NCI-H2196 (cell line): ENCODE data around the gene PHYHD1.
"Not testable (repeated sequence)": the region's sequence is repeated elsewhere in the genome, so short reads cannot be mapped to it uniquely, and the experiment has no call there.

ENCODE experiments used
- DNase-seq: peaks from one replicate; lab custom pipeline; 2025; ENCODE audit not compliant: unreplicated experiment; lab: John Stamatoyannopoulos, UW

Gene PHYHD1

DNA sequence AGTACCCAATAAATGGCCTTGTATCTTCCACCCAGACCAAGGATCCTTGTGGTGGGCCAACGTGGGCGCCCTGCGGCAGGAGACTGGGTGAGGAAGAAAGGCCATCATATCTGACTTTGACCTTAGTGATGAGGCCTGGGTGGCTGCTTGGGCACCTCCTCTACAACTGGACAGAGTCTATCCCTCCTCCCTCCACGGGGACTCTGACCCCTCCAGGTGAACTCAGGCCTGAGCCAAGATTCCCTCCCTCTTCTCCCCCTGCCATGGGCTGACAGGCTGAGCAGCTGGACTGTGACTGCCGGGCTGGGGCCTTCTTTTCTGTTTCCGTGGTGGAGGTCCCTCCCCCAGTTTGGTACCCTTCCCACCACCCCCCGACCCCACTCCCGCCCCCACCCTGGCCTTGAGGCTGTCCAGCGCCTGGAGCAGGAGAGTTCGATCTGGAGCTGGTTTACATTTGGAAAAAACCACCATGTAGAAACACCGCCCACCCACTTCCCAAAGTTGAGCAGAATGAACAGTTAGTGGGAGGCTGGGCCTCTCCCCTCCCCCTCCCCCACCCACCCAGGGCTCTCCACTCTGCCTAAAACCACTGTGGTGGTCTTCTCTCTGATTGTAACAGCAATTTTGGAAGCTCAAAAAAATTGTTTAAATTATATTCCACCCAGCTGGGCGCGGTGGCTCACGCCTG is 1.2 kb upstream of the PHYHD1 start:
- no peak for DNase-seq

GRCh38 chr9:128921881-128922763 is 1.3 kb downstream of the PHYHD1 start:
- no peak for DNase-seq

DNA sequence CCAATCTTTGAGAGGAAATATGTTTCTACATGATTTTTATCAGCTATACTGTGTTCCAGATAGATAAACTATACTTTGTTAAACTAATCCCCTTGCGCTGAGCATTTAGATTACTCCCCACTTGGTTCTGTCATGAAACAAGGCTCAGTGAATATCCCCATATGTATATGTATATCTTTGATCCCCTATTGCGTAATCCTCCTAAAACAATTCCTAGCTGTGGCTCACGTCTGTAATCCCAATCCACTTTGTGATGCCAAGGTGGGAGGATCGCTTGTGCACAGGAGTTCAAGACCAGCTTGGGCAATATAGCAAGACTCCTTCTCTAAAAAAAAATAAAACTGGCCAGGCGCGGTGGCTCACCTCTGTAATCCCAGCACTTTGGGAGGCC is 2.7 kb downstream of the PHYHD1 start:
- DNase-seq: no peak

DNA sequence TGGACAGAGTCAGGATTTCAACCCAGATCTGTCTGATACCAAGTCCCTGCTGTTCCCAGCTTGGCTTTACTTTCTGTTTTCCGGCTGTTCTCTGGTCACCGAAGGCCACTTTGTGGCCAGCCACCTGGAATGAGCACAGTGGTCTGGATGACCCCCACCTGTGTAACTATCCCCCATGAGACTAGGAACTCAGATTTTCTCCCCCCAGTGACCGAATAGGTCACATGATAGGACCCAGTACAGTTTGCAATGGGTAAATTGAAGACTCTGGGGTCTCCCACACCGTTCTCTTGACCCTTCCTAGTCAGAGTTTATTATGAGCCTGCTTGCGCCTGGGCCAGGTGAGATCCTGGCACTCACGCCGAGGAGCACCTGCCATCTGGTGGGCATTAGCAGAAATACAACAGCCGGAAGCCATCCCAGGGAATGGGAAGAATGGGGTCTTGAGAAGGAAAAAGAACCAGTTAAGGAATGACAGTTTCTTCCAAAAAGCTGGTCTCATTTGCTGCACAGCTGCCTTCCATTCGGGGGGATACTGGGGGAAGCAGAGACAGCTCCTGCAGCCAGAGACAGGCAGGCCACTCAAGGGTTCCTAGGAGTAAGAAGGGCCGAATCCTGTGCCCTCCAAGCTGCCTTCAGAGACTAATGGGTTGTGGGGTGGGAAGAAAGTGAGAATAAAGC is 7.1 kb downstream of the PHYHD1 start:
- peak; percentile 68 for DNase-seq

- DNase-seq: no peak
Observed at GRCh38 chr9:128928624-128929023, 7.8 kb downstream of the PHYHD1 start.

DNA sequence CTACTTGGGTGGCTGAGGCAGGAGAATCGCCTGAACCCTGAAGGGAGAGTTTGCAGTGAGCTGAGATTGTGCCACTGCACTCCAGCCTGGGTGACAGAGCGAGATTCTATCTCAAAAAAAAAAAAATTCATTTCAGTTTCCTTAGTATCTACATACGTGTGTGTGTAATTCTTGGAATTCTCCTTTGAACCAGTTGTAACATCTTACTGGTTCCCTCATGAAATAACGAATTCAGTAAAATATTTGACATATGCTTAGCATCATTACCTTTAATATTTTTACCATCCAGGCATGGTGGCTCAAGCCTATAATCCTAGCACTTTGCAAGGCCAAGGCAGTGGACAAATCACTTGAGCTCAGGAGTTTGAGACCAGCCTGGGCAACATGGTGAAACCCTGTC is 8.8 kb downstream of the PHYHD1 start:
- no peak for DNase-seq

DNA sequence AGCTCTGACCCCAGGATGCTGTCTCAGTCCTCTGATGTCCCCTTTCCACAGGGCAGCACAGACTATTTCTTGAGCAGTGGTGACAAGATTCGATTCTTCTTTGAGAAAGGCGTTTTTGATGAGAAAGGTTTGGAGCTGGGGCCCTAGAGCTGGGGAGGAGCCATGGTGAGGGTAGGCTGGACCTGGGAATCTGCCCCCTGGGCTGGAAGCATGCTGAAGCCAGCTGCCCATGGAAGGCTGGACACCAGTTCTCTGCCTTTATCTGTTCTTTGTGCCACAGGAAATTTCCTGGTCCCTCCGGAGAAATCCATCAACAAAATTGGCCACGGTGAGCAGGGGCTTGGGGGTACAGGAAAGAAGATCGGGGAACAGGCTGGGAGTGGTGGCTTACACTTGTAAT is 12.9 kb downstream of the PHYHD1 start:
- no peak for DNase-seq

- DNase-seq: no peak
Observed at GRCh38 chr9:128936171-128936865, 15.5 kb downstream of the PHYHD1 start.

- no peak for DNase-seq
Observed at GRCh38 chr9:128937310-128938165, 16.8 kb downstream of the PHYHD1 start.

DNA sequence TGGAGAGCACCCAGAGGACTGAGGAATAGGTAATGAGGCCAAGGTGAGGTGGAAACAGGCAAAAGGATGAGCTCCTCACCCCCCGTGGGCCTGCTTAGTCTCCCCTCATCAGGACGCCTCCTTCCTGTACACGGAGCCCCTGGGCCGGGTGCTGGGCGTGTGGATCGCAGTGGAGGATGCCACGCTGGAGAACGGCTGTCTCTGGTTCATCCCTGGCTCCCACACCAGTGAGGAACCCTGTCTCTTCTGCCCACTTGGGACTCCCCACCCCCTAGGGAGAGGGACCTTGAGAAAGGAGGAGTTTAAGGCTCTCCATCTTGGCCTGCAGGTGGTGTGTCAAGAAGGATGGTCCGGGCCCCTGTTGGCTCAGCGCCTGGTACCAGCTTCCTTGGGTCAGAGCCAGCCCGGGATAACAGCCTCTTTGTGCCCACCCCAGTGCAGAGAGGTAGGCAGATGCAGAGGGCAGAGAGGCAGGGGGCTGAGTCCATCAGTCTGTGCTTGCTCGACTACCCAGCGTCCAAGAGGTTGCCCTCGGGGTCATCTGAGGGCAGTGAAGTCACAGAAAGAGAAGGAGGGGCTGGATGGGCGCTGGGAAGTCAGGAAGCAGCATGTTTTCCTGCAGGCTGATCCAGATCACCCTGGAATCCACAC is 19.6 kb downstream of the PHYHD1 start:
- no peak for DNase-seq

GRCh38 chr9:128940946-128941755 is 20.4 kb downstream of the PHYHD1 start:
- DNase-seq: no peak

DNA sequence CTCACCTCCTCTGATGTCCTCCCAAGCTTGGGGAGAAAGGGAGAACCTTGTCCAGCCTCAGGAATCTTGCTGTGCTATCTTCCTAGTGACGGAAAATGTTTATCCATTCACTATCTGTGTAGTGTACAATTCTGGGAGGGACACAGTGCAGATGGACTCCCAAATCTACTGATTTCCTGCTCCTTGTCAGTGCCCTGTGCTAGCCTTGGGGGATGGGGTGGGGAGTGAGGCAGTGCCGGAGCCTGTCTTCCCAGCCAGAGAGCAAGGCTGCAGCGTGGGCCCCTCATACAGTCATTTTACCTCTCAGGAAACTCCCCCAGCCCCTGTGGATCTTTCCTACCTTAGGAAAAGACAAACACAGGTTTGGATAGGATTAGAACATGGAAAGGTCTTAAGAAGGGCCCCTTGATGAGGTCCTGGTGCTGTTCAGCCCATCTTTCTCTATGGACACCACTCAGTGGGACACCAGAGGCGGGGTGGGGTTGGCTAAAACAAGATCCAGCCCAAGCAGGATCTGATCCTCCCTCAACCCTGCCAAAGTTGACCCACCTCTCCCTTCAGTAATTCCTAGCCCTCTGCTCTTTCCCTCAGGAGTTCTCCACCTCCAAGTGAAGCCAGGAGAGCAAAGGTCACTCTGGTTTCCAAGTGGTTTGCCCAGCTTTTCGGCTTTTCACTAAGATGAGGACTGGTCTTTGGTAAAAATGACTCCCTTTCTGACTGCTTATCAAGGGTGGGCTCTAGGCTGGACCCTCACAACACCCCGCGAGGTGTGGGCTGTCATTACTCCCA is 23.2 kb downstream of the PHYHD1 start:
- DNase-seq: no peak

GRCh38 chr9:128944966-128945365 is 24.2 kb downstream of the PHYHD1 start:
- not testable (repeated sequence) for DNase-seq

- no peak for DNase-seq
Observed at GRCh38 chr9:128945798-128946501, 25.2 kb downstream of the PHYHD1 start.

DNA sequence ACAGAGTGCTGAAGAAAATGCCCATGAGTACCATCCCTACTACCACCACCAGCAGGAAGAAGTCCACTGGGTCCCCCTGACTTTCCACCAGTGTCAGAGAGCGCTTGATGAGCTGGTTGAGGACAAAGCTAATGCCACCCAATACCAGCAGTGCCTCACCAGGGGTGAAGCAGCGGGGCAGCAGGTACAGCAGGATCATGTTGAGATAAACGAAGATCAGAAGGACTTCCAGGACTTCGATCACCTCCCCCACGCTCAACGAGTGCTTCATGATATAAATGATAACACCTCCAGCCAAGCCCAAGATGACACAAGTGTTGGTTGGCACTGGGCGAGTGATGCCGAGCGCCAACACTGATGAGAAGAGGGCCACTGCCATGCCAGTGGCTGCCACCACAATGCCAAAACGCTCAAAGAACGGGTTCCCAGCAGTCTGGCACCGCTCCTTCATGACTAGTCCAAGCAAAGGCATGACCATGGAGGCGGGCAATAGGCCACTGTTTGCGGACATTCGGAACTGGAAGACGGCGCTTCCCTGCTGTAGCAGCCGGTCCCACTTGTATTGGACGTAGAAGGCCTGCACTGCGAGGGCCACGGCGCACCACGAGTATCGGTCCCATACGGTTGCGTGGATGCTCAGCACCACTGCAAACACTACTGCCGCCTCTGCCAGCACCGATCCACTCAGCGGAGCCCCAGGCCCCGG is 25.9 kb downstream of the PHYHD1 start:
- peak; percentile 17 for DNase-seq

- no peak for DNase-seq
Observed at GRCh38 chr9:128947277-128947526, 26.4 kb downstream of the PHYHD1 start.
